ENCODE data around the gene DAPK2. TPM values are rescaled to one million over a fixed set of nuclear protein-coding genes. Genes with fewer than 3 reads are reported as not detected.

Gene DAPK2
- total and polyA plus RNA-seq, 9 donors = 0.77 to 6.2 (median 2.0) TPM

GRCh38 chr15:64035525-64035924 lies 10.8 kb downstream of the DAPK2 start:
- peaks cover 3% of the 10 kb centered on the region for H3K4me1 ChIP-seq (ENCODE audit: insufficient read depth)
- TF ChIP-seq EP300 (IDR thresholded peaks at IDR 0.05) (no peak), POLR2A (IDR thresholded peaks at IDR 0.05) (no peak), CTCF (IDR thresholded peaks at IDR 0.05) (no peak)
- no peaks in the 10 kb centered on the region for H3K27me3 ChIP-seq
- H3K36me3 ChIP-seq = no peaks in the 10 kb centered on the region
- WGBS, 3 donors = 13 to 45% (median 19%) methylated on average over 1 of the region's 1 CpG
- H3K9me3 ChIP-seq = no peaks in the 10 kb centered on the region
- no peak overlapping the region for H3K4me3 ChIP-seq
- DNase-seq = no peak
- intact Hi-C loops (cut with DNase I) = no loop called here
- H3K27ac ChIP-seq = no peak overlapping the region

- 51 to 57% (median 51%) methylated on average over 4 of the region's 4 CpGs for WGBS, 3 donors
- no peaks in the 10 kb centered on the region for H3K36me3 ChIP-seq
- H3K4me1 ChIP-seq (ENCODE audit: insufficient read depth) = peaks cover 3% of the 10 kb centered on the region
- no peak for DNase-seq
- TF ChIP-seq EP300 (IDR thresholded peaks at IDR 0.05) (no peak), POLR2A (IDR thresholded peaks at IDR 0.05) (no peak), CTCF (IDR thresholded peaks at IDR 0.05) (no peak)
- H3K27me3 ChIP-seq = no peaks in the 10 kb centered on the region
- intact Hi-C loops (cut with DNase I) = no loop called here
- H3K27ac ChIP-seq = no peak overlapping the region
- H3K9me3 ChIP-seq = no peaks in the 10 kb centered on the region
- H3K4me3 ChIP-seq = no peak overlapping the region
These were observed 11.8 kb downstream of the DAPK2 start for GRCh38 chr15:64034519-64034918.

- no peaks in the 10 kb centered on the region for H3K36me3 ChIP-seq
- H3K4me1 ChIP-seq (ENCODE audit: insufficient read depth) = peaks cover 3% of the 10 kb centered on the region
- no peak overlapping the region for H3K27ac ChIP-seq
- no peaks in the 10 kb centered on the region for H3K27me3 ChIP-seq
- WGBS, 3 donors = 91 to 92% (median 92%) methylated on average over 5 of the region's 5 CpGs
- no peak overlapping the region for H3K4me3 ChIP-seq
- intact Hi-C loops (cut with DNase I) = no loop called here
- no peak for DNase-seq
- no peaks in the 10 kb centered on the region for H3K9me3 ChIP-seq
- TF ChIP-seq CTCF (IDR thresholded peaks at IDR 0.05) (no peak), EP300 (IDR thresholded peaks at IDR 0.05) (no peak), POLR2A (IDR thresholded peaks at IDR 0.05) (no peak)
These were observed 14.0 kb downstream of the DAPK2 start for GRCh38 chr15:64032329-64032728.

GRCh38 chr15:64030123-64030522 lies 16.2 kb downstream of the DAPK2 start:
- H3K27ac ChIP-seq = no peak overlapping the region
- no peaks in the 10 kb centered on the region for H3K36me3 ChIP-seq
- no peaks in the 10 kb centered on the region for H3K27me3 ChIP-seq
- 97 to 99% (median 99%) methylated on average over 4 of the region's 4 CpGs for WGBS, 3 donors
- H3K4me3 ChIP-seq = no peak overlapping the region
- no peak for TF ChIP-seq POLR2A (IDR thresholded peaks at IDR 0.05)
- TF ChIP-seq CTCF (IDR thresholded peaks at IDR 0.05) = no peak
- TF ChIP-seq EP300 (IDR thresholded peaks at IDR 0.05) = no peak
- H3K9me3 ChIP-seq = no peaks in the 10 kb centered on the region
- DNase-seq = no peak
- intact Hi-C loops (cut with DNase I) = no loop called here
- H3K4me1 ChIP-seq (ENCODE audit: insufficient read depth) = no peaks in the 10 kb centered on the region

- intact Hi-C loops (cut with DNase I) = no loop called here
- no peak for DNase-seq
- Histone ChIP-seq H3K27ac (no peak overlapping the region), H3K4me3 (no peak overlapping the region), H3K4me1 (ENCODE audit: insufficient read depth) (no peaks in the 10 kb centered on the region), H3K9me3 (no peaks in the 10 kb centered on the region), H3K27me3 (no peaks in the 10 kb centered on the region), H3K36me3 (no peaks in the 10 kb centered on the region)
- WGBS, 3 donors = 91 to 97% (median 96%) methylated on average over 4 of the region's 4 CpGs
- TF ChIP-seq CTCF (IDR thresholded peaks at IDR 0.05) = no peak
- no peak for TF ChIP-seq EP300 (IDR thresholded peaks at IDR 0.05)
- no peak for TF ChIP-seq POLR2A (IDR thresholded peaks at IDR 0.05)
These were observed 16.7 kb downstream of the DAPK2 start for GRCh38 chr15:64029633-64030032.
